GM08714 (cell line): ENCODE data around the gene NDUFAF4.

Source experiments
- H3K4me3 ChIP-seq: fragments of 200-500 bp; sonication (Bioruptor generic); 2 replicates; pipeline ENCODE4 v1.5.1; 2014; ENCODE audit warnings: mild to moderate bottlenecking, low read length, inconsistent platforms
- ZNF274 ChIP-seq: IDR thresholded peaks from 2 replicates; pipeline ENCODE4 v1.6.1; 2012; ENCODE audit warnings: mild to moderate bottlenecking, low read depth, low read length

Gene NDUFAF4

GRCh38 chr6:96897396-96898240 lies at the start of gene NDUFAF4:
TSS of gene NDUFAF4 (minus strand) at chr6:96897891. CDS start at chr6:96897801, 90 bp downstream.
- H3K4me3 ChIP-seq, result peak within 1 kb of the TSS; percentile 68
- no peak for TF ChIP-seq ZNF274

- H3K4me3 ChIP-seq, result no peak overlapping the region
- TF ChIP-seq ZNF274, result no peak
Observed at GRCh38 chr6:96947055-96947454, 49.4 kb upstream of the NDUFAF4 start.

GRCh38 chr6:96943555-96944215 lies 46.0 kb upstream of the NDUFAF4 start:
- H3K4me3 ChIP-seq, result no peak overlapping the region
- no peak for TF ChIP-seq ZNF274

- TF ChIP-seq ZNF274, result no peak
- H3K4me3 ChIP-seq, result no peak overlapping the region
Observed at GRCh38 chr6:96942676-96943075, 45.0 kb upstream of the NDUFAF4 start.

GRCh38 chr6:96940322-96940721 lies 42.6 kb upstream of the NDUFAF4 start:
- TF ChIP-seq ZNF274, result no peak
- H3K4me3 ChIP-seq, result no peak overlapping the region

GRCh38 chr6:96939007-96939805 lies 41.5 kb upstream of the NDUFAF4 start:
- no peak overlapping the region for H3K4me3 ChIP-seq

GRCh38 chr6:96934087-96934486 lies 36.4 kb upstream of the NDUFAF4 start:
- no peak for TF ChIP-seq ZNF274
- H3K4me3 ChIP-seq, result no peak overlapping the region

More at GRCh38 chr6:96939007-96939805, 41.5 kb upstream of the NDUFAF4 start:
- no peak for TF ChIP-seq ZNF274

- TF ChIP-seq ZNF274, result no peak
- no peak overlapping the region for H3K4me3 ChIP-seq
Observed at GRCh38 chr6:96931198-96931597, 33.5 kb upstream of the NDUFAF4 start.

- H3K4me3 ChIP-seq, result no peak overlapping the region
- no peak for TF ChIP-seq ZNF274
Observed at GRCh38 chr6:96929741-96930140, 32.0 kb upstream of the NDUFAF4 start.

GRCh38 chr6:96927660-96928059 lies 30.0 kb upstream of the NDUFAF4 start:
- TF ChIP-seq ZNF274, result no peak
- H3K4me3 ChIP-seq, result no peak overlapping the region

- no peak for TF ChIP-seq ZNF274
- H3K4me3 ChIP-seq, result no peak overlapping the region
Observed at GRCh38 chr6:96926425-96926824, 28.7 kb upstream of the NDUFAF4 start.

GRCh38 chr6:96925290-96925687 lies 27.6 kb upstream of the NDUFAF4 start:
- TF ChIP-seq ZNF274, result no peak
- peak overlapping the region; percentile 62; the same call in 1 of the 2 replicates for H3K4me3 ChIP-seq

GRCh38 chr6:96923871-96924493 lies 26.3 kb upstream of the NDUFAF4 start:
- H3K4me3 ChIP-seq, result peak overlapping the region; percentile 92
- no peak for TF ChIP-seq ZNF274

- no peak overlapping the region; the same call in 1 of the 2 replicates for H3K4me3 ChIP-seq
- no peak for TF ChIP-seq ZNF274
Observed at GRCh38 chr6:96923400-96923799, 25.7 kb upstream of the NDUFAF4 start.
